ENCODE results near the gene ATP11A.
"Not testable (repeated sequence)": the region's sequence is repeated elsewhere in the genome, so short reads cannot be mapped to it uniquely, and the experiment has no call there.

Gene ATP11A

DNA sequence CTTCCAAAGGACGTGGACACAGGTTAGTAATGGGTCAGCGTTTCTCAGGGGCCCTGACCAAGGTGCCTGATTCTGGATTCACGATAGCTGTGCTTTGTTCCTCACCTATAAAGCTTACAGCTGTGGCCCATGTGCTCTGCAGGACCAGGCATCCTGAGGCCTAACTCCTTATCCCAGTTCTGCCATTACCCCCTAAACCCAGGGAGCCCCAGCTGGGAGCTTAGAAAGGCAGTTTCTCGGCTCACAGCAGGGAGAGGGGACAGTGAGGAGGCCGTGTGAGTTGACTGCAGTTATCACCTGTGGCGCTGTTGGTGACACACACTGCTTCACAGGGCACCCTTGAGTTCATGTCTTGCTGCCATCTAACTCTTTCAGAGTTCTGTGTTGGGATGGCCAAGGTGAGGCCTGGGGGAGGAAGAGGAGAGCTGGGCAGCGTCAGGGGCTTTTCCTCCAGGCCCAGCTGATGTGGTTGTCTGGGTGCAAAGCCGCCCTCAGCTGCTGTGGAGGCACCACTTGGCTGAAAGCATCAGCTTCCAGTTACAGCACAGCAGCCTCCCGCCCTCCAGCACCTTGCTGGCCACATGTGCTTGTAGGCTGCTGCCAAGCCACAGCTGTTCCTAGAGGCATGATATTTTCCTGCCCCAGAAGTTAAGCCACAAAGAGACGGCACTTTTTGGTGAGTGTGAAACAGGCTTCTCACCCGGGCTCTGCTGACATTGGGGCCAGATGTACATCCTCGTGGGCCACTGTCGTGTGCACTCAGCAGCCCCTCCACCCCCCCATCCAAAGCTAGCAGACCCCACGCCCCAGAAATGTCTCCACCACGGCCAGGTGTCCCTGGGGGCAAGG is 179.6 kb downstream of the ATP11A start:
- peak; percentile 12 for DNase-seq

- DNase-seq = no peak
Observed at GRCh38 chr13:112870051-112870331, 180.2 kb downstream of the ATP11A start.

GRCh38 chr13:112870737-112871287 is 181.0 kb downstream of the ATP11A start:
- no peak for DNase-seq

DNA sequence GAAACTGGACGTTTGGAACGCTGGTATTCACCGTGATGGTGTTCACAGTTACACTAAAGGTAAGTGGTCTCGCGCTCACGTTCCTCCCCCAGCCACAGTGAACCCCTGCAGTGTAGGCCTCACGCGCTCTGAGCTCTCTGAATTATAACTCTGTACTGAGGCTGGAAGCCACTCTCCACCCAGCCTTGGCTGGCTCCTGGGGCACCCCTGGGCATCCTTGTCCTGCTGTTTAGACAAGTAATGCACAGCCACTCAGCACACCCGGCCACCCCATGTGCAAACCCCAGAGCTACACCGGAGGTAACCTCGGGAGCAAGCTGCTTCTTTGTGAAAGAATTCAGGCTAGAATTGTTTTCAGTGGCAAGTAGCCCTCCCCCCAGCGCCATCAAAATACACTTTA is 181.9 kb downstream of the ATP11A start:
- DNase-seq = no peak

- not testable (repeated sequence) for DNase-seq
Observed at GRCh38 chr13:112872657-112873631, 183.1 kb downstream of the ATP11A start.

GRCh38 chr13:112873851-112874750 is 184.3 kb downstream of the ATP11A start:
- DNase-seq = peak; percentile 58

GRCh38 chr13:112874751-112875300 is 185.0 kb downstream of the ATP11A start:
- no peak for DNase-seq

- no peak for DNase-seq
Observed at GRCh38 chr13:112875627-112876026, 185.8 kb downstream of the ATP11A start.

- DNase-seq = no peak
Observed at GRCh38 chr13:112876305-112877000, 186.6 kb downstream of the ATP11A start.

DNA sequence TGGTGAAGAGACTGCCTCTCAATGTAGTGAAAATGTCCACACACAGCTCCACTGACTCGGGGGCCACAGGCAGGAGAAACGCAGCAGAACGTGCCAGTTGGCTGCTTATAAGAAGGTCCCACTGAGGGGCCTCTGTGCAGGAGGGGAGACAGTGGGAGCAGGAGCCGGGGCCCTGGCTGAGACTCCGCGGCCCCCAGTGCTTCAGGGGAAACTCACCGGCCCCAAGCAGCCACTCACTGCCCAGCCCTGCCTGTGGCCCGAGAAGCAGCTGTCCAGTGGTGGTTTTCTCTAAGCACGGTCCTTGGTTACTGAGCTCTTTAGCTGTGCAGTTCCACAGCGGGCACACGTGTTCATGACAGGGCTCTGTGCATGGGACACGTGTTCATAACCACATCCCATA is 187.2 kb downstream of the ATP11A start:
- DNase-seq = no peak

DNA sequence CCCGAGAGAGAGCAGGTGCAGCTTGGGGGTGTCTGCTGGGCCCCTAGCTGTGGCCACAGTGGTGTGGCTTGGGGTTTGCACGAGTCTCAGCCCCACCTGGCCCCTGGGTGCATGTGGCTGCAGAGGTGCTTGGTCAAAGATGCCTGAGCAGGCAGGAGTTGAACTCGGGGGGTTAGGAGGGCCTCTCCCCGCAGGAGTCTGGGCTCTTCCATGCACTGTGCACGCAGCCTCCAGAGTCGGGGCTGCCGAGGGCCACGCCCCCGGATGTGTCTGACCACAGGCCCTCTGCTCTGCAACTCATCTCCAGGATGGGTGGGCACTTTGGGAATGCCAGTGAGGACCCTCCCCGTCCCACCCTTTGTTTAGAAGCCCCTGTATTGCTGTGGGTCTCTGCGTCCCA is 187.7 kb downstream of the ATP11A start:
- DNase-seq = no peak

GRCh38 chr13:112877976-112878955 is 188.4 kb downstream of the ATP11A start:
- no peak for DNase-seq

GRCh38 chr13:112879283-112879833 is 189.5 kb downstream of the ATP11A start:
- DNase-seq = no peak

DNA sequence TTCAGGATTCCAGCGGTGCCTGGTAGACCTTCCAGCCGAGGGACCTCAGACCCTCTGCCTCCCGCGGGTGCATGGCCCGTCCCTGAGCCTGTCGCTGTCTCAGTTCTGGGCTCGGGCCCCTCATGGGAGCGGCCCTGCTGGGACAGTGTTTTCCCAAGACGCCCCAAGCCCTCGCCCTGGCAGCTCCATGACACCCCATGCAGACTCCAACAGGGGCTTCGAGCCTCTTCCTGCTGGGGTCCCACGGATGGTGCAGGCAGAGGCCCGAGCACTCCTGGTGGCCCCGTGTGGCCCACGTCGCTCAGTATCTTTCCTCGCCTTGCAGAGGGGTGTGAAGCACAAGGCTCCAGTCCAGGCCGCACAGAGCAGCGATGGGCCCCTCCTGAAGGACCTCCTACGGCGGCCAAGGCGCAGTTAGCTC is 190.4 kb downstream of the ATP11A start:
- DNase-seq = no peak

DNA sequence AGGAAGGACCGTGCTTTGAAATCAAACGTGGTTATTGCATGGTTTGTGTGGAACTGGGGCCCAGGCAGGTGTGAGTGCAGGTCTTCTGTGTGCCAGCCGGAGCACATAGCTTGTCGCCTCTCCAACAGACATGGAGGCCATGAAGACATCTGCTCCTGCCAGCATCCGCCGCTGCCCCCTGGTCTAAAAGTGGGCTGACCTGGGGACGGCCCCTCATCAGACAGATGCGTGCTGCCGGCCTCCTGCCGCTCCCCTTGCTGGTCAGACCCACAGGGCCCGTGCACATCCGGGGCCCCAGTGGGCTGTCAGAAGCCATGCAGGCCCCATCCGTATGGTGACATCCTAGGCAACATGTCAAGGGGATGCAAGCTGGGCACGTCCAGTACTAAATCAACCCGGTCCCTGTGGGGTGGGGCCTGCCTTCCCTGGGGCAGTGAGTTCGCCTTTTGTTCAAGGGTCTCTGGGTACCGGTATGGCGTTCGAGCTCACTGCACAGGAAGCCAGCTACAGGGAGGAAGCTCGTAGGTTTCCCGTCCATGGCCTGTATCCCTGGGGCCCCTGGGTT is 191.2 kb downstream of the ATP11A start:
- DNase-seq = no peak

DNA sequence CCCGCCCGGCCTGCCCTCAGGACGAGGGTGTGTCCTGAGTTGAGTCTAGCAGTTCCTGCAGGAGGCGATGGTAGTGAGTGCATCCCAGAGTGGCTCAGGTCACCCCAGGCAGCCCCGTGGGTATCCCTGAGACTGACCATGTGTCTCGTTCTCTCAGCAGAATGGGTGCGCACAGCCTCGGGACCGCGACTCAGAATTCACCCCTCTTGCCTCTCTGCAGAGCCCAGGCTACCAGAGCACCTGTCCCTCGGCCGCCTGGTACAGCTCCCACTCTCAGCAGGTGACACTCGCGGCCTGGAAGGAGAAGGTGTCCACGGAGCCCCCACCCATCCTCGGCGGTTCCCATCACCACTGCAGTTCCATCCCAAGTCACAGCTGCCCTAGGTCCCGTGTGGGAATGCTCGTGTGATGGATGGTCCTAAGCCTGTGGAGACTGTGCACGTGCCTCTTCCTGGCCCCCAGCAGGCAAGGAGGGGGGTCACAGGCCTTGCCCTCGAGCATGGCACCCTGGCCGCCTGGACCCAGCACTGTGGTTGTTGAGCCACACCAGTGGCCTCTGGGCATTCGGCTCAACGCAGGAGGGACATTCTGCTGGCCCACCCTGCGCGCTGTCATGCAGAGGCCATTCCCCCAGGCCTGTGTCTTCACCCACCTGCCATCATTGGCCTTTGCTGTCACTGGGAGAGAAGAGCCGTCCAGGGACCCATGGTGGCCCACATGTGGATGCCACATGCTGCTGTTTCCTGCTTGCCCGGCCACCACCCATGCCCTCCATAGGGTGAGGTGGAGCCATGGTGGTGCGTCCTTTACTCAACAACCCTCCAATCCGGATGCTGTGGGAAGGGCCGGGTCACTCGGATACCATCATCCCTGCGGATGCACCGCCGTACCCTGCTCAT is 192.1 kb downstream of the ATP11A start:
- DNase-seq = no peak

GRCh38 chr13:112882555-112883024 is 192.8 kb downstream of the ATP11A start:
- no peak for DNase-seq

Measured in fibroblast of skin of abdomen (primary cell).